Measurements from ENCODE around the gene PRDM10.

DNA sequence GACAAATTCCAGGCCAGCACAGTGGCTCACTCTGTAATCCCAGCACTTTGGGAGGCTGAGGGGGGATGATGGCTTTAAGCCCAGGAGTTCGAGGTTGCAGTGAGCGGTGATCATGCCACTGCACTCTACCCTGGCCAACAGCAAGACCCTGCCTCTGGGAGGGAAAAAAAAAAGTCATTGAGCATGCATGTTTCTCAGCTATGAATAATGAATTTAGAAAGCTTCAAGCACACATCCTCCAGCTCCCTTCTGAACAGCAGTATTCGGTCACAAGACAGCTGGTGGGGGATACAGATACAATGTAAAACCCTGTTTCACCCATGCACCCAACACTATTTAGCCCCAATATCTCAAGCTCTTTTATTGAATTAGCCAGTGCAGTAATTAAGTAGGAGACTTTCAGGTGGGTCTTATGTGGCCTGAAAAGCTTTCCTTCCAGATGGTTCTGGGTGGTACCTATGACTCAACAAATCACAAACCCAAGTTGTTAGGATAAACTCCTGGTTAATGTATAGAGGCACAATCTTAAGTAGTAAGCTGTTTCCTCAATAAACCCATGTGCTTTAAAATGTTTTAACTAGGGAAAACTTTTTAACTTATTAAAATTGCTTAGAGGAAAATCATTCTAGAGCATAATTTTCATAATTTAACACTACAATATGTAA, 13.4 kb downstream of the PRDM10 start:
- no peak for TF ChIP-seq POLR2A (IDR thresholded peaks at IDR 0.05; ENCODE audit: low read depth, low read length)
- TF ChIP-seq, protein P1, sequence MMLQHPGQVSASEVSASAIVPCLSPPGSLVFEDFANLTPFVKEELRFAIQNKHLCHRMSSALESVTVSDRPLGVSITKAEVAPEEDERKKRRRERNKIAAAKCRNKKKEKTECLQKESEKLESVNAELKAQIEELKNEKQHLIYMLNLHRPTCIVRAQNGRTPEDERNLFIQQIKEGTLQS (IDR thresholded peaks at IDR 0.05; ENCODE audit: borderline replicate concordance, extremely low read depth, low read depth, low read length) = no peak
- no peak for TF ChIP-seq NFIC (IDR thresholded peaks at IDR 0.05; ENCODE audit: low read depth, low read length)
- no peak for TF ChIP-seq RFX5 (IDR thresholded peaks at IDR 0.05; ENCODE audit: low read depth, low read length)

All from GM12878 (cell line).